ENCODE data around the gene CUX1. TPM values are rescaled to one million over a fixed set of nuclear protein-coding genes. Genes with fewer than 3 reads are reported as not detected.
"Not testable (repeated sequence)": the region's sequence is repeated elsewhere in the genome, so short reads cannot be mapped to it uniquely, and the experiment has no call there.

The CUX1 gene
- total RNA-seq, 4 donors from 2014 or later = 56.9 to 124 (median 93.2) TPM

- in situ Hi-C loops (cut with MboI; ENCODE audit: low pct_ligation_motif_present in 1 of 4, low pct_unique_long_range_greater_than_20kb in 1 of 4, low sequenced_read_pairs in 3 of 4) = no loop called here
- no peaks in the 10 kb centered on the region for H3K27me3 ChIP-seq
- no peaks in the 10 kb centered on the region for H3K36me3 ChIP-seq
- no peak overlapping the region for H3K27ac ChIP-seq
- no peaks in the 10 kb centered on the region for H3K4me1 ChIP-seq
- DNase-seq = no peak
- TF ChIP-seq POLR2AphosphoS5 (IDR thresholded peaks at IDR 0.05) = no peak
- no peak for TF ChIP-seq EP300 (IDR thresholded peaks at IDR 0.05; ENCODE audit: low read depth)
- TF ChIP-seq CTCF (IDR thresholded peaks at IDR 0.05) = no peak
- no peak for TF ChIP-seq POLR2A (IDR thresholded peaks at IDR 0.05)
- 75 to 85% methylated on average over 4 to 10 of the region's 10 CpGs for WGBS, 2 donors (ENCODE audit: low coverage in 1 of 2)
- intact Hi-C loops (cut with DNase I; ENCODE audit: low total_unique reads) = no loop called here
- H3K4me3 ChIP-seq = no peak overlapping the region
- H3K9me3 ChIP-seq = no peaks in the 10 kb centered on the region
These were observed 26.7 kb upstream of the CUX1 start for GRCh38 chr7:101790566-101791293.

- Histone ChIP-seq H3K27ac (no peak overlapping the region), H3K4me3 (no peak overlapping the region), H3K4me1 (no peaks in the 10 kb centered on the region), H3K27me3 (no peaks in the 10 kb centered on the region), H3K9me3 (no peaks in the 10 kb centered on the region), H3K36me3 (no peaks in the 10 kb centered on the region)
- 64 to 76% methylated on average over 6 to 9 of the region's 9 CpGs for WGBS, 2 donors (ENCODE audit: low coverage in 1 of 2)
- TF ChIP-seq CTCF (IDR thresholded peaks at IDR 0.05) (no peak), EP300 (IDR thresholded peaks at IDR 0.05; ENCODE audit: low read depth) (no peak), POLR2A (IDR thresholded peaks at IDR 0.05) (no peak), POLR2AphosphoS5 (IDR thresholded peaks at IDR 0.05) (no peak)
- in situ Hi-C loops (cut with MboI; ENCODE audit: low pct_ligation_motif_present in 1 of 4, low pct_unique_long_range_greater_than_20kb in 1 of 4, low sequenced_read_pairs in 3 of 4) = no loop called here
- DNase-seq = no peak
- intact Hi-C loops (cut with DNase I; ENCODE audit: low total_unique reads) = no loop called here
These were observed 25.3 kb upstream of the CUX1 start for GRCh38 chr7:101792051-101792681.

- H3K4me1 ChIP-seq; H3K27me3 ChIP-seq; H3K27ac ChIP-seq; in situ Hi-C loops (cut with MboI; ENCODE audit: low pct_ligation_motif_present in 1 of 4, low pct_unique_long_range_greater_than_20kb in 1 of 4, low sequenced_read_pairs in 3 of 4); DNase-seq; intact Hi-C loops (cut with DNase I; ENCODE audit: low total_unique reads); H3K9me3 ChIP-seq; H3K4me3 ChIP-seq; H3K36me3 ChIP-seq: not testable (repeated sequence)
- 92 to 100% methylated on average over 1 to 4 of the region's 4 CpGs for WGBS, 2 donors (ENCODE audit: low coverage in 1 of 2)
These were observed 24.7 kb upstream of the CUX1 start for GRCh38 chr7:101792682-101793071.

GRCh38 chr7:101795461-101795860, 22.0 kb upstream of the CUX1 start:
- Histone ChIP-seq H3K27me3 (no peaks in the 10 kb centered on the region), H3K36me3 (no peaks in the 10 kb centered on the region), H3K9me3 (no peaks in the 10 kb centered on the region), H3K4me3 (no peak overlapping the region), H3K27ac (no peak overlapping the region), H3K4me1 (no peaks in the 10 kb centered on the region)
- TF ChIP-seq POLR2AphosphoS5 (IDR thresholded peaks at IDR 0.05) = no peak
- no peak for TF ChIP-seq CTCF (IDR thresholded peaks at IDR 0.05)
- no peak for TF ChIP-seq EP300 (IDR thresholded peaks at IDR 0.05; ENCODE audit: low read depth)
- no peak for TF ChIP-seq POLR2A (IDR thresholded peaks at IDR 0.05)
- WGBS, 2 donors (ENCODE audit: low coverage in 1 of 2) = 88 to 100% methylated on average over 1 to 5 of the region's 5 CpGs
- in situ Hi-C loops (cut with MboI; ENCODE audit: low pct_ligation_motif_present in 1 of 4, low pct_unique_long_range_greater_than_20kb in 1 of 4, low sequenced_read_pairs in 3 of 4) = no loop called here
- no peak for DNase-seq
- intact Hi-C loops (cut with DNase I; ENCODE audit: low total_unique reads) = no loop called here

- H3K36me3 ChIP-seq; intact Hi-C loops (cut with DNase I; ENCODE audit: low total_unique reads): not testable (repeated sequence)
These were observed 19.3 kb upstream of the CUX1 start for GRCh38 chr7:101798173-101798572.

More at GRCh38 chr7:101798173-101798572, 19.3 kb upstream of the CUX1 start:
- H3K4me1 ChIP-seq; H3K27me3 ChIP-seq; H3K27ac ChIP-seq; DNase-seq; H3K9me3 ChIP-seq; in situ Hi-C loops (cut with MboI; ENCODE audit: low pct_ligation_motif_present in 1 of 4, low pct_unique_long_range_greater_than_20kb in 1 of 4, low sequenced_read_pairs in 3 of 4); H3K4me3 ChIP-seq: not testable (repeated sequence)
- 70 to 79% methylated on average over 2 to 10 of the region's 10 CpGs for WGBS, 2 donors (ENCODE audit: low coverage in 1 of 2)
